Keratinocyte (primary cell): ENCODE results near the gene HOMER2.

Experiments used
- EZH2 ChIP-seq: IDR thresholded peaks from one replicate; pipeline ENCODE4 v1.6.1; 2012; ENCODE audit warnings: inconsistent platforms, mild to moderate bottlenecking, low read length, moderate library complexity
- TF ChIP-seq, protein P1 (sequence below), 3 experiments: IDR thresholded peaks in 1 of 3; conservative IDR thresholded peaks in 1 of 3; optimal IDR thresholded peaks in 1 of 3; 2 replicates in 2 of 3; 3 replicates in 1 of 3; pipeline versions ENCODE3 to v1.5.1; 2011; ENCODE audit warnings: low read length in 3 of 3, mild to moderate bottlenecking in 3 of 3, moderate library complexity in 2 of 3, control low read depth in 1 of 3, inconsistent platforms in 1 of 3; ENCODE audit not compliant: insufficient read depth in 2 of 3; ENCODE audit errors: extremely low read depth in 1 of 3

DNA sequence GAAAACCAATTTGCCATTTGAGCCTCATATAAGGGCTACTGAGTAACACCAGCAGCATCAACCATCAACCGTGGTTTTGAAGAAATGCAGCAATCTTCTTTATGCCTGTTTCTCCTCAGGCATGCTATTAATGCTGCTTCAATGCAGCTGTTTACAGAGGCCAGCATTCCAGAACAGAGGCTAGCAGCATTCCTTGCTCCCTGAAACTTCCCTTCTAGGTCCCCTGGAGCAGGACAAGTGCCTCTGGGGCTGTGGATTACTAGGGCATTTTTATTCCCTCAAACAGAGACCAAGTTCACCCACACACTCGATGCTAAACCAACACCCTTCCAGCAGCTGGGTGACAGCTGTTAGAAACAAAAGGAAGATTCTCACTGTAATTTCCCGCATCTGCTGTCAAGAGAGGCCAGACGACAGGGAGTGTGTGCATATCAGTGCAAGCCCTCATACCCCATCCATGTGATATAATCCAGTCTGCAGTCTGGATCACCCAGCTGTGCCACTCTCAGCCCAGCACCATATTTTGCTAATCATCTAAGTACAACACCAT is 57.5 kb downstream of the HOMER2 start:
- TF ChIP-seq, protein P1, sequence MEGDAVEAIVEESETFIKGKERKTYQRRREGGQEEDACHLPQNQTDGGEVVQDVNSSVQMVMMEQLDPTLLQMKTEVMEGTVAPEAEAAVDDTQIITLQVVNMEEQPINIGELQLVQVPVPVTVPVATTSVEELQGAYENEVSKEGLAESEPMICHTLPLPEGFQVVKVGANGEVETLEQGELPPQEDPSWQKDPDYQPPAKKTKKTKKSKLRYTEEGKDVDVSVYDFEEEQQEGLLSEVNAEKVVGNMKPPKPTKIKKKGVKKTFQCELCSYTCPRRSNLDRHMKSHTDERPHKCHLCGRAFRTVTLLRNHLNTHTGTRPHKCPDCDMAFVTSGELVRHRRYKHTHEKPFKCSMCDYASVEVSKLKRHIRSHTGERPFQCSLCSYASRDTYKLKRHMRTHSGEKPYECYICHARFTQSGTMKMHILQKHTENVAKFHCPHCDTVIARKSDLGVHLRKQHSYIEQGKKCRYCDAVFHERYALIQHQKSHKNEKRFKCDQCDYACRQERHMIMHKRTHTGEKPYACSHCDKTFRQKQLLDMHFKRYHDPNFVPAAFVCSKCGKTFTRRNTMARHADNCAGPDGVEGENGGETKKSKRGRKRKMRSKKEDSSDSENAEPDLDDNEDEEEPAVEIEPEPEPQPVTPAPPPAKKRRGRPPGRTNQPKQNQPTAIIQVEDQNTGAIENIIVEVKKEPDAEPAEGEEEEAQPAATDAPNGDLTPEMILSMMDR (optimal IDR thresholded peaks at IDR 0.05 in 1 of 3, IDR thresholded peaks at IDR 0.05 in 1 of 3, conservative IDR thresholded peaks at IDR 0.05 in 1 of 3; ENCODE audit: extremely low read depth in 1 of 3, insufficient read depth in 2 of 3, low read length in 3 of 3), result no peak
- TF ChIP-seq EZH2, result no peak
